BLaER1 treated with 17β-estradiol and CSF1 and Interleukin-3, amounts not matched to agents 10 nM and 100 nM (cell line): ENCODE data around the gene TRPV5.

Experiments
- H3K27ac ChIP-seq, 11 experiments: shearing (Covaris generic); formaldehyde crosslinking; 2 replicates each; pipeline ENCODE4 v1.8.1; 2022
- H3K27me3 ChIP-seq, 11 experiments: shearing (Covaris generic); formaldehyde crosslinking; 2 replicates each; pipeline ENCODE4 v1.8.1; 2022
- H3K36me3 ChIP-seq, 11 experiments: shearing (Covaris generic); formaldehyde crosslinking; 2 replicates each; pipeline ENCODE4 v1.8.1; 2022
- H3K4me1 ChIP-seq, 10 experiments: shearing (Covaris generic); formaldehyde crosslinking; 2 replicates each; pipeline ENCODE4 v1.8.1; 2022
- H3K4me2 ChIP-seq, 11 experiments: shearing (Covaris generic); formaldehyde crosslinking; 2 replicates each; pipeline ENCODE4 v1.8.1; 2022
- H3K4me3 ChIP-seq, 10 experiments: shearing (Covaris generic); formaldehyde crosslinking; 2 replicates each; pipeline ENCODE4 v1.8.1; 2022
- H3K9ac ChIP-seq, 11 experiments: shearing (Covaris generic); formaldehyde crosslinking; 2 replicates each; pipeline ENCODE4 v1.8.1; 2022
- H3K9me3 ChIP-seq, 11 experiments: shearing (Covaris generic); formaldehyde crosslinking; replicated peaks in 1 of 11; 2 replicates each; pipeline ENCODE4 v1.8.1; 2022
- H4K20me1 ChIP-seq, 11 experiments: shearing (Covaris generic); formaldehyde crosslinking; 2 replicates each; pipeline ENCODE4 v1.8.1; 2022
- Cebpa-rat ChIP-seq, 11 experiments: shearing (Covaris generic); IDR thresholded peaks; 2 replicates each; pipeline ENCODE4 v1.8.1; 2022

Gene TRPV5

DNA sequence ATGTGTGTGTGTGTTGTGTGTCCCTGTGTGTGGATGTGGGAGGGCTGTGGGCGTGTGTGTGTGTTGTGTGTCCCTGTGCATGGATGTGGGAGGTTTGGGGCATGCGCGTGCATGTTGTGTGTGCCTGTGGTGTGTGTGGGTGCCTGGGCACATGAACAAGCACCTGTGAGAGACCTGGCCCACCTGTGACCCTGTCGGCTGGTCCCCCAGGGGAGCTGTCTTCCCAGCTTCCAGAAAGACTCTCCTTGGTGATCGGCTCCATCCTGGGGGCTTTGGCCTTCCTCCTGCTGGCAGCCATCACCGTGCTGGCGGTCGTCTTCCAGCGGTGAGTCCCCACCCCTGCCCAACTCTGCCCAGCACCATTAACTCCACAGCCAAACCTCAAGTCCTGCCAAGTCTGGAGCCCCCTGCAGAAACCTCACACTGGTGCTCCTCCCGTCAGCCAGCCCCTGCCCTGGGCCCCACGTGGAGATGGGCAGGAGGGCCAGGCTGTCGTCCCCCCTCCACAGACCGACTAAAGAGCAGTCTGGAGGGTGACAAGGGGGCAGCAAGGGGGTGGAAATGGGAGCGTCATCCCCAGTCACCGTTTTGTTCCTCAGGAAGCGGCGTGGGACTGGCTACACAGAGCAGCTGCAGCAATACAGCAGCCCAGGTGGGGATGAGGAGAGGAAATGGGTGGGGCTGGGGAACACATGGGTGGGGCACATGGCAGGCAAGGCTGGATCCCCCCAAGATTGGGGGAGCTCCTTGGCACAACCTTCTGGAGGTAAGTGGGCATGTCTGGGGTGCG, 66.0 kb downstream of the TRPV5 start:
- Histone ChIP-seq H3K4me2 (peak overlapping the region in 7 of 11 experiments; percentile 6 to 36 (median 29); a peak in 9 of 22 replicates), H3K27ac (no peak overlapping the region), H3K4me3 (no peak overlapping the region), H3K36me3 (peaks cover 0 to 19% (median 0%) of the 10 kb centered on the region in 11 experiments; a peak in 4 of 22 replicates), H3K9ac (no peak overlapping the region), H3K9me3 (no peaks in the 10 kb centered on the region), H3K4me1 (peaks cover 14 to 42% (median 32%) of the 10 kb centered on the region in 10 experiments), H4K20me1 (no peaks in the 10 kb centered on the region), H3K27me3 (no peaks in the 10 kb centered on the region)
- no peak for TF ChIP-seq Cebpa-rat (IDR thresholded peaks at IDR 0.05)

- Histone ChIP-seq H3K36me3 (peaks cover 0 to 22% (median 0%) of the 10 kb centered on the region in 11 experiments; a peak in 4 of 22 replicates), H4K20me1 (no peaks in the 10 kb centered on the region), H3K4me2 (peak overlapping the region in 4 of 11 experiments; percentile 6 to 83 (median 30); a peak in 6 of 22 replicates), H3K27me3 (no peaks in the 10 kb centered on the region), H3K9me3 (no peaks in the 10 kb centered on the region), H3K4me3 (no peak overlapping the region), H3K9ac (no peak overlapping the region), H3K27ac (no peak overlapping the region), H3K4me1 (peaks cover 14 to 48% (median 38%) of the 10 kb centered on the region in 10 experiments)
- TF ChIP-seq Cebpa-rat (IDR thresholded peaks at IDR 0.05): no peak
Observed at GRCh38 chr7:142867097-142867378, 66.5 kb downstream of the TRPV5 start.

DNA sequence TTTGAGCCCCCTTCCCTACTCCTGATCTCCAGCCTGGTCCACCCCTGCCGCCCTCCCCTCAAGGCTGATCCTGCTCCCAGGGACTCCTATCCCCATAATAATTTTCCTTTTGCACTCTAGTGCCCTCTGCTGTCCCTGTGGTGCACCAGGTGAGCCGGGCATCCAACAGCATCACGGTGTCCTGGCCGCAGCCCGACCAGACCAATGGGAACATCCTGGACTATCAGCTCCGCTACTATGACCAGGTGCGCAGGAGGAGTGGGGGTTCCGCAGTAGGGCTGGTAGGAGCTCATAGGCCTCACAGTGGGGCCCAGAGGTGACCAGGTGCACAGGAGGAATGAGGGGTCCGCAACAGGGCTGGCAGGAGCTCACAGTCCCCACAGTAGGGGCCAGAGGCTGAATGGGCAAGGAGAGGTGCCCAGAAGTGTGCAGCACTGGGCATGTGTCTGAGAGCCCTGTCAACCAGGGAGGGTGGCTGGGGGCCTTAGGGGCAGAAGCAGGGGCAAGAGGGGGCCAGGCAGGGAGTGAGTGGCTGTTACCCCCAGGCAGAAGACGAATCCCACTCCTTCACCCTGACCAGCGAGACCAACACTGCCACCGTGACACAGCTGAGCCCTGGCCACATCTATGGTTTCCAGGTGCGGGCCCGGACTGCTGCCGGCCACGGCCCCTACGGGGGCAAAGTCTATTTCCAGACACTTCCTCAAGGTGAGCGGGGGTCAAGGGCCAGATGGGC, 67.0 kb downstream of the TRPV5 start:
- no peak overlapping the region for H3K27ac ChIP-seq
- H3K27me3 ChIP-seq: no peaks in the 10 kb centered on the region
- H4K20me1 ChIP-seq: no peaks in the 10 kb centered on the region
- H3K4me3 ChIP-seq: no peak overlapping the region
- no peak overlapping the region for H3K9ac ChIP-seq
- TF ChIP-seq Cebpa-rat (IDR thresholded peaks at IDR 0.05): no peak
- peak overlapping the region in 6 of 11 experiments; percentile 23 to 87 (median 82); a peak in 6 of 22 replicates for H3K4me2 ChIP-seq
- no peaks in the 10 kb centered on the region for H3K9me3 ChIP-seq
- H3K4me1 ChIP-seq: peaks cover 14 to 51% (median 42%) of the 10 kb centered on the region in 10 experiments
- peaks cover 0 to 22% (median 0%) of the 10 kb centered on the region in 11 experiments; a peak in 4 of 22 replicates for H3K36me3 ChIP-seq

DNA sequence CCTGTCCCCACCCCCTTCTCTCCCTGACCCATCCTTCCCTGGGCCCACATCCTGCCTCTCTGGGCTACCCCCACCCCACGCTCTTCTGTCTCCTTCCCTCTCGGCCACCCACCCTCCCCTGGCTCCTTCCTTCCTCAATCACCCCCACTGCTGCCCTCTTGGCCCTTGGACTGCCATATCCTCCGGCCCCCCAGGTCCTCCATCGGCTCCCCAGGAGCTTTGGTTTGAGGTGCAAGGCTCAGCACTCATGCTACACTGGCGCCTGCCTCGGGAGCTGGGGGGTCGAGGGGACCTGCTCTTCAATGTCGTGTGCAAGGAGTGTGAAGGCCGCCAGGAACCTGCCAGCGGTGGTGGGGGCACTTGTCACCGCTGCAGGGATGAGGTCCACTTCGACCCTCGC, 67.8 kb downstream of the TRPV5 start:
- H3K4me2 ChIP-seq: peak overlapping the region in 8 of 11 experiments; percentile 33 to 87 (median 78); a peak in 14 of 22 replicates
- no peaks in the 10 kb centered on the region for H3K27me3 ChIP-seq
- no peak overlapping the region for H3K9ac ChIP-seq
- no peak for TF ChIP-seq Cebpa-rat (IDR thresholded peaks at IDR 0.05)
- no peaks in the 10 kb centered on the region for H3K9me3 ChIP-seq
- no peak overlapping the region for H3K4me3 ChIP-seq
- peaks cover 14 to 51% (median 42%) of the 10 kb centered on the region in 10 experiments for H3K4me1 ChIP-seq
- peaks cover 0 to 22% (median 0%) of the 10 kb centered on the region in 11 experiments; a peak in 4 of 22 replicates for H3K36me3 ChIP-seq
- no peaks in the 10 kb centered on the region for H4K20me1 ChIP-seq
- H3K27ac ChIP-seq: peak overlapping the region in 3 of 11 experiments; percentile 45 to 53 (median 49); a peak in 4 of 22 replicates

GRCh38 chr7:142864980-142865747, 68.4 kb downstream of the TRPV5 start:
- no peaks in the 10 kb centered on the region for H4K20me1 ChIP-seq
- peaks cover 0 to 22% (median 0%) of the 10 kb centered on the region in 11 experiments; a peak in 4 of 22 replicates for H3K36me3 ChIP-seq
- H3K4me2 ChIP-seq: peak overlapping the region in 8 of 11 experiments; percentile 33 to 87 (median 78); a peak in 15 of 22 replicates

GRCh38 chr7:142863891-142864685, 69.5 kb downstream of the TRPV5 start:
- no peaks in the 10 kb centered on the region for H4K20me1 ChIP-seq
- H3K9ac ChIP-seq: no peak overlapping the region
- H3K36me3 ChIP-seq: peaks cover 0 to 22% (median 0%) of the 10 kb centered on the region in 11 experiments; a peak in 4 of 22 replicates
- no peak for TF ChIP-seq Cebpa-rat (IDR thresholded peaks at IDR 0.05)
- H3K9me3 ChIP-seq: no peaks in the 10 kb centered on the region
- H3K4me3 ChIP-seq: no peak overlapping the region
- no peak overlapping the region for H3K27ac ChIP-seq
- H3K4me2 ChIP-seq: no peak overlapping the region
- no peaks in the 10 kb centered on the region for H3K27me3 ChIP-seq
- peaks cover 14 to 51% (median 42%) of the 10 kb centered on the region in 10 experiments for H3K4me1 ChIP-seq

More at GRCh38 chr7:142864980-142865747, 68.4 kb downstream of the TRPV5 start:
- H3K27ac ChIP-seq: peak overlapping the region in 3 of 11 experiments; percentile 45 to 53 (median 49); a peak in 5 of 22 replicates
- H3K4me3 ChIP-seq: no peak overlapping the region
- 0 out of 22 replicates have a peak overlapping the region, but pooled peaks of 1 of the 11 experiments have one; percentile 15 for H3K9ac ChIP-seq
- no peaks in the 10 kb centered on the region for H3K9me3 ChIP-seq
- H3K4me1 ChIP-seq: peaks cover 14 to 51% (median 42%) of the 10 kb centered on the region in 10 experiments
- H3K27me3 ChIP-seq: no peaks in the 10 kb centered on the region
- TF ChIP-seq Cebpa-rat (IDR thresholded peaks at IDR 0.05): no peak

DNA sequence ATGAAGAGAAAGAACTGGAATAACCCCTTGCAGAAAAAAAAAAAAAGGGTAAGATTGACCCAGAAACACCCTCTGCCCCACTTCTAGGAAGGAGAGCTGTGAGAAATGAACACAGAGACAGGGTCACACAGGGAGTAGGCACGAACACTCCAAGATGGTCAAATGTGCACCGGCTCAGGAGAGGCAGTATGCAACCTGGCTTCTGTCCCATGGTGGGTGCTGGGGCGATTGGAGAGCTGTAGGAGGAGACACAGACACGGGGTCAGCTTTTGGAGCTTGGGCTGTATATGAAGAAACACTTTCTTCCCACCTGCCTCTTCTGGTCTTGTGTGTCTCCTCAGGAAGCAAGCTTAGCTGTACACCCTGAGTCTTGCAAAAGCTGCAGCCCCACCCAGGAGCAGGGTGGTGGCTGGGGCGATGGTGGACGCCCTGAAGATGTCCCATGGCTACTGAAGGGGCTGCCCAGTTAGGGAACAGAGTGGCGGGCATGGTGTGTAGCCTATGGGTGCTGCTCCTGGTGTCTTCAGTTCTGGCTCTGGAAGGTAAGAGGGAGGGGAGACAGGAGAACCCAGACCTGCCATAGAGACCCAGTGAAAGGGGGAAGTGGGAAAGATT, 70.7 kb downstream of the TRPV5 start:
- Histone ChIP-seq H3K9ac (no peak overlapping the region), H4K20me1 (no peaks in the 10 kb centered on the region), H3K27me3 (no peaks in the 10 kb centered on the region), H3K36me3 (peaks cover 0 to 22% (median 0%) of the 10 kb centered on the region in 11 experiments; a peak in 4 of 22 replicates), H3K4me2 (peak overlapping the region in 10 of 11 experiments; percentile 10 to 73 (median 66); a peak in 18 of 22 replicates), H3K9me3 (no peaks in the 10 kb centered on the region), H3K27ac (no peak overlapping the region; a peak in 1 of 22 replicates), H3K4me3 (no peak overlapping the region), H3K4me1 (peaks cover 14 to 51% (median 42%) of the 10 kb centered on the region in 10 experiments)
- TF ChIP-seq Cebpa-rat (IDR thresholded peaks at IDR 0.05): no peak
